GM19193 (cell line): ENCODE measurements around the gene CTNNBIP1.
A peak's percentile ranks its signal among the peaks of the same experiment; 100 is the strongest.

Experiments
- POLR2A ChIP-seq: IDR thresholded peaks from 4 replicates; pipeline ENCODE4 v1.6.1; 2011; ENCODE audit not compliant: insufficient read depth, insufficient read length; ENCODE audit errors: extremely low read depth

Gene CTNNBIP1

GRCh38 chr1:9842073-9842711 lies 67.9 kb downstream of the CTNNBIP1 start:
- no peak for TF ChIP-seq POLR2A

- no peak for TF ChIP-seq POLR2A
Observed at GRCh38 chr1:9841460-9841859, 68.6 kb downstream of the CTNNBIP1 start.

- TF ChIP-seq POLR2A, result no peak
Observed at GRCh38 chr1:9840176-9840575, 69.9 kb downstream of the CTNNBIP1 start.

- no peak for TF ChIP-seq POLR2A
Observed at GRCh38 chr1:9838946-9839345, 71.1 kb downstream of the CTNNBIP1 start.

GRCh38 chr1:9836632-9836960 lies 73.5 kb downstream of the CTNNBIP1 start:
- TF ChIP-seq POLR2A, result no peak

- no peak for TF ChIP-seq POLR2A
Observed at GRCh38 chr1:9835758-9836631, 74.1 kb downstream of the CTNNBIP1 start.

GRCh38 chr1:9835404-9835757 lies 74.7 kb downstream of the CTNNBIP1 start:
- no peak for TF ChIP-seq POLR2A

GRCh38 chr1:9833632-9834031 lies 76.4 kb downstream of the CTNNBIP1 start:
- no peak for TF ChIP-seq POLR2A

GRCh38 chr1:9827558-9828185 lies 82.4 kb downstream of the CTNNBIP1 start:
- TF ChIP-seq POLR2A, result no peak

GRCh38 chr1:9826616-9827015 lies 83.5 kb downstream of the CTNNBIP1 start:
- no peak for TF ChIP-seq POLR2A

- TF ChIP-seq POLR2A, result no peak
Observed at GRCh38 chr1:9826087-9826486, 84.0 kb downstream of the CTNNBIP1 start.

GRCh38 chr1:9825093-9826074 lies 84.7 kb downstream of the CTNNBIP1 start:
- peak; percentile 11 for TF ChIP-seq POLR2A

GRCh38 chr1:9824702-9825089 lies 85.4 kb downstream of the CTNNBIP1 start:
- no peak for TF ChIP-seq POLR2A

- TF ChIP-seq POLR2A, result no peak
Observed at GRCh38 chr1:9823943-9824701, 85.9 kb downstream of the CTNNBIP1 start, which contains the start of gene CLSTN1. TSS of gene CLSTN1 (minus strand) at chr1:9823965. CDS start at chr1:9823733, 232 bp downstream.

- TF ChIP-seq POLR2A, result peak; percentile 76
Observed at GRCh38 chr1:9823693-9823942, 86.5 kb downstream of the CTNNBIP1 start.
